SU-DHL-6 (cell line): Measurements from ENCODE around the gene TBR1.
A peak's percentile ranks its signal among the peaks of the same experiment; 100 is the strongest.

Source experiments
- H2AFZ ChIP-seq: fragments of 200-600 bp; sonication (generic); 2 replicates; pipeline ENCODE4 v1.6.1; 2014; ENCODE audit warnings: low read depth, mild to moderate bottlenecking, moderate library complexity, mixed read lengths, antibody characterized with exemption, low read length; ENCODE audit not compliant: severe bottlenecking
- H3F3A ChIP-seq: fragments of 200-600 bp; shearing (Covaris generic); 2 replicates; pipeline ENCODE4 v1.6.0; 2016; ENCODE audit warnings: antibody characterized with exemption, mild to moderate bottlenecking; ENCODE audit not compliant: insufficient read depth
- H3K27ac ChIP-seq: fragments of 200-600 bp; sonication (generic); 2 replicates; pipeline ENCODE4 v1.5.1; 2016; ENCODE audit warnings: low read depth, mild to moderate bottlenecking, low read length, moderate library complexity, mixed read lengths
- H3K27me3 ChIP-seq: fragments of 200-600 bp; sonication (generic), shearing (Covaris generic); 2 replicates; pipeline ENCODE4 v1.6.0; 2014; ENCODE audit warnings: mild to moderate bottlenecking, low read length
- H3K36me3 ChIP-seq: fragments of 200-600 bp; sonication (generic); 2 replicates; pipeline ENCODE4 v1.6.1; 2014; ENCODE audit warnings: mild to moderate bottlenecking, low read length, mixed read lengths
- H3K4me2 ChIP-seq: fragments of 300-600, 200-600 bp; shearing (Covaris generic), sonication (generic); 2 replicates; pipeline ENCODE4 v1.6.0; 2014; ENCODE audit warnings: low read length, low read depth, mild to moderate bottlenecking; ENCODE audit not compliant: poor library complexity, severe bottlenecking
- H3K4me3 ChIP-seq: fragments of 200-600 bp; sonication (generic); 2 replicates; pipeline ENCODE4 v1.5.1; 2014; ENCODE audit warnings: antibody characterized with exemption, low read length, mild to moderate bottlenecking, mixed read lengths; ENCODE audit not compliant: insufficient read depth, poor library complexity, severe bottlenecking
- H3K79me2 ChIP-seq: fragments of 200-600 bp; sonication (generic); 2 replicates; pipeline ENCODE4 v1.6.1; 2014; ENCODE audit warnings: mild to moderate bottlenecking, low read length, moderate library complexity; ENCODE audit not compliant: insufficient read depth
- H3K9ac ChIP-seq: fragments of 200-600 bp; sonication (generic); 2 replicates; pipeline ENCODE4 v1.7.0; 2014; ENCODE audit warnings: mild to moderate bottlenecking, low read length
- H3K9me2 ChIP-seq: fragments of 200-600 bp; sonication (generic); replicated peaks from 2 replicates; pipeline ENCODE4 v1.6.1; 2014; ENCODE audit warnings: low read length; ENCODE audit not compliant: insufficient read depth
- H3K9me3 ChIP-seq: fragments of 200-600 bp; sonication (generic); 2 replicates; pipeline ENCODE4 v1.6.1; 2014; ENCODE audit warnings: low read length, mixed read lengths; ENCODE audit not compliant: insufficient read depth
- H4K20me1 ChIP-seq: fragments of 200-600 bp; sonication (generic); 2 replicates; pipeline ENCODE4 v1.6.1; 2014; ENCODE audit warnings: low read depth, mild to moderate bottlenecking, antibody characterized with exemption, low read length, moderate library complexity, mixed read lengths
- EZH2phosphoT487 ChIP-seq: fragments of 200-600 bp; sonication (generic), shearing (Covaris generic); conservative IDR thresholded peaks from 2 replicates; pipeline ENCODE4 v1.6.1; 2018; ENCODE audit warnings: mild to moderate bottlenecking, antibody characterized with exemption, low read length, moderate library complexity, mixed read lengths
- TF ChIP-seq, protein P1 (sequence below): fragments of 200-600 bp; sonication (generic); IDR thresholded peaks from one replicate; pipeline ENCODE4 v1.5.1; 2017; ENCODE audit warnings: antibody characterized with exemption, mild to moderate bottlenecking, low read length, moderate library complexity; ENCODE audit not compliant: insufficient read depth, poor library complexity, severe bottlenecking

Gene TBR1

GRCh38 chr2:161415987-161416707, at the start of gene TBR1:
Gene TBR1 (plus strand): TSS chr2:161416297. CDS start chr2:161416411, 114 bp downstream.
- Histone ChIP-seq H4K20me1 (peaks cover 4% of the 10 kb centered on the region; the same call in 1 of the 2 replicates), H3K79me2 (no peaks in the 10 kb centered on the region), H3K9ac (no peak within 1 kb of the TSS), H3K9me2 (no peaks in the 10 kb centered on the region), H2AFZ (peak within 1 kb of the TSS; percentile 27), H3K27ac (no peak within 1 kb of the TSS), H3F3A (no peaks in the 10 kb centered on the region), H3K9me3 (no peaks in the 10 kb centered on the region), H3K4me2 (no peak within 1 kb of the TSS), H3K27me3 (no peaks in the 10 kb centered on the region), H3K4me3 (no peak within 1 kb of the TSS), H3K36me3 (peaks cover 6% of the 10 kb centered on the region; the same call in 1 of the 2 replicates)
- TF ChIP-seq, protein P1, sequence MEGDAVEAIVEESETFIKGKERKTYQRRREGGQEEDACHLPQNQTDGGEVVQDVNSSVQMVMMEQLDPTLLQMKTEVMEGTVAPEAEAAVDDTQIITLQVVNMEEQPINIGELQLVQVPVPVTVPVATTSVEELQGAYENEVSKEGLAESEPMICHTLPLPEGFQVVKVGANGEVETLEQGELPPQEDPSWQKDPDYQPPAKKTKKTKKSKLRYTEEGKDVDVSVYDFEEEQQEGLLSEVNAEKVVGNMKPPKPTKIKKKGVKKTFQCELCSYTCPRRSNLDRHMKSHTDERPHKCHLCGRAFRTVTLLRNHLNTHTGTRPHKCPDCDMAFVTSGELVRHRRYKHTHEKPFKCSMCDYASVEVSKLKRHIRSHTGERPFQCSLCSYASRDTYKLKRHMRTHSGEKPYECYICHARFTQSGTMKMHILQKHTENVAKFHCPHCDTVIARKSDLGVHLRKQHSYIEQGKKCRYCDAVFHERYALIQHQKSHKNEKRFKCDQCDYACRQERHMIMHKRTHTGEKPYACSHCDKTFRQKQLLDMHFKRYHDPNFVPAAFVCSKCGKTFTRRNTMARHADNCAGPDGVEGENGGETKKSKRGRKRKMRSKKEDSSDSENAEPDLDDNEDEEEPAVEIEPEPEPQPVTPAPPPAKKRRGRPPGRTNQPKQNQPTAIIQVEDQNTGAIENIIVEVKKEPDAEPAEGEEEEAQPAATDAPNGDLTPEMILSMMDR, result no peak
- TF ChIP-seq EZH2phosphoT487, result no peak

DNA sequence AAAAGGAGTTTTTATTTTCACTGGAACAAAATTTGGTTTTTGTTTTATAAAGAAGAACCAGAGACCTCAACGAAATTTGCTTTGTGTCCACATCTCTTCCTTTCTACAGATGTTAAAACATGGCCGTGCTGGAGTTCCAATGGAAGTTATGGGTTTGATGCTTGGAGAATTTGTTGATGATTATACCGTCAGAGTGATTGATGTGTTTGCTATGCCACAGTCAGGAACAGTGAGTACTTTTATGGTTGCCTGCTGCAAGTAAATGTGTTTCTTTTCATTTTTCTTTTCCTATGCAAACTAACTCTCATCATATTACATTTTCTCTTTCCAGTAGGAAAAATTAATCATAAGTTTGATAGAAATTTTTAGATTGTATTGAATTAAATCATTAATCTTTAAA, 48.4 kb upstream of the TBR1 start:
- Histone ChIP-seq H2AFZ (no peak overlapping the region), H3K36me3 (peaks cover 43% of the 10 kb centered on the region), H3F3A (no peaks in the 10 kb centered on the region), H3K79me2 (peaks cover 20% of the 10 kb centered on the region), H3K27me3 (no peaks in the 10 kb centered on the region), H4K20me1 (no peaks in the 10 kb centered on the region), H3K9me2 (no peaks in the 10 kb centered on the region), H3K4me2 (no peak overlapping the region), H3K4me3 (no peak overlapping the region), H3K27ac (no peak overlapping the region), H3K9ac (no peak overlapping the region), H3K9me3 (peaks cover 3% of the 10 kb centered on the region)
- TF ChIP-seq EZH2phosphoT487, result no peak
- TF ChIP-seq, protein P1, result no peak

- no peak overlapping the region for H3K27ac ChIP-seq
- H3K4me2 ChIP-seq, result no peak overlapping the region
- no peak for TF ChIP-seq EZH2phosphoT487
- TF ChIP-seq, protein P1, result no peak
- no peak overlapping the region for H2AFZ ChIP-seq
- no peak overlapping the region for H3K9ac ChIP-seq
- H3F3A ChIP-seq, result no peaks in the 10 kb centered on the region
- peaks cover 45% of the 10 kb centered on the region for H3K36me3 ChIP-seq
- H3K9me2 ChIP-seq, result no peaks in the 10 kb centered on the region
- no peak overlapping the region for H3K4me3 ChIP-seq
- no peaks in the 10 kb centered on the region for H3K9me3 ChIP-seq
- no peaks in the 10 kb centered on the region for H4K20me1 ChIP-seq
- H3K79me2 ChIP-seq, result peaks cover 6% of the 10 kb centered on the region
- H3K27me3 ChIP-seq, result no peaks in the 10 kb centered on the region
Observed at GRCh38 chr2:161369311-161369710, 46.8 kb upstream of the TBR1 start.
